NCI-H2227 treated with DMSO at 0.1 percent for 48 hours (cell line): Measurements from ENCODE around the gene EPHB6.

Experiments used
- DNase-seq: peaks from one replicate; lab custom pipeline; 2025; lab: John Stamatoyannopoulos, UW

Gene EPHB6

GRCh38 chr7:142896151-142896550, 41.3 kb downstream of the EPHB6 start:
- no peak for DNase-seq

GRCh38 chr7:142896741-142897379, 42.0 kb downstream of the EPHB6 start:
- no peak for DNase-seq

- no peak for DNase-seq
Observed at GRCh38 chr7:142897691-142898090, 42.8 kb downstream of the EPHB6 start.

GRCh38 chr7:142898377-142899170, 43.7 kb downstream of the EPHB6 start:
- DNase-seq = no peak

- DNase-seq = no peak
Observed at GRCh38 chr7:142899661-142900060, 44.8 kb downstream of the EPHB6 start.

- DNase-seq = no peak
Observed at GRCh38 chr7:142901426-142902259, 46.8 kb downstream of the EPHB6 start.

GRCh38 chr7:142904128-142904527, 49.3 kb downstream of the EPHB6 start:
- no peak for DNase-seq

GRCh38 chr7:142905759-142906158, 50.9 kb downstream of the EPHB6 start:
- DNase-seq = no peak

GRCh38 chr7:142906643-142907042, 51.8 kb downstream of the EPHB6 start:
- DNase-seq = no peak

GRCh38 chr7:142908290-142908689, 53.4 kb downstream of the EPHB6 start:
- no peak for DNase-seq

GRCh38 chr7:142908921-142909890, 54.3 kb downstream of the EPHB6 start:
- DNase-seq = no peak

- DNase-seq = no peak
Observed at GRCh38 chr7:142910031-142910433, 55.2 kb downstream of the EPHB6 start.

GRCh38 chr7:142910481-142910880, 55.6 kb downstream of the EPHB6 start:
- no peak for DNase-seq

- DNase-seq = no peak
Observed at GRCh38 chr7:142913051-142913450, 58.2 kb downstream of the EPHB6 start.

GRCh38 chr7:142913566-142913965, 58.7 kb downstream of the EPHB6 start:
- no peak for DNase-seq

GRCh38 chr7:142914121-142914520, 59.2 kb downstream of the EPHB6 start:
- DNase-seq = no peak

GRCh38 chr7:142915315-142915714, 60.4 kb downstream of the EPHB6 start:
- no peak for DNase-seq

- DNase-seq = no peak
Observed at GRCh38 chr7:142916508-142916907, 61.6 kb downstream of the EPHB6 start.

- no peak for DNase-seq
Observed at GRCh38 chr7:142917447-142917846, 62.6 kb downstream of the EPHB6 start.

GRCh38 chr7:142918901-142919300, 64.0 kb downstream of the EPHB6 start:
- DNase-seq = no peak

GRCh38 chr7:142919656-142920055, 64.8 kb downstream of the EPHB6 start:
- no peak for DNase-seq
